LNCAP (cell line): ENCODE results near the gene OGFOD2.

Experiments used
- CTCF ChIP-seq: fragments of 450-650 bp; IDR thresholded peaks from 2 replicates; pipeline ENCODE4 v1.5.1; 2017; ENCODE audit warnings: mild to moderate bottlenecking

The OGFOD2 gene

GRCh38 chr12:122995503-122996187 is 20.6 kb downstream of the OGFOD2 start:
- no peak for TF ChIP-seq CTCF

GRCh38 chr12:122996188-122996601 is 21.2 kb downstream of the OGFOD2 start:
- TF ChIP-seq CTCF, result no peak

DNA sequence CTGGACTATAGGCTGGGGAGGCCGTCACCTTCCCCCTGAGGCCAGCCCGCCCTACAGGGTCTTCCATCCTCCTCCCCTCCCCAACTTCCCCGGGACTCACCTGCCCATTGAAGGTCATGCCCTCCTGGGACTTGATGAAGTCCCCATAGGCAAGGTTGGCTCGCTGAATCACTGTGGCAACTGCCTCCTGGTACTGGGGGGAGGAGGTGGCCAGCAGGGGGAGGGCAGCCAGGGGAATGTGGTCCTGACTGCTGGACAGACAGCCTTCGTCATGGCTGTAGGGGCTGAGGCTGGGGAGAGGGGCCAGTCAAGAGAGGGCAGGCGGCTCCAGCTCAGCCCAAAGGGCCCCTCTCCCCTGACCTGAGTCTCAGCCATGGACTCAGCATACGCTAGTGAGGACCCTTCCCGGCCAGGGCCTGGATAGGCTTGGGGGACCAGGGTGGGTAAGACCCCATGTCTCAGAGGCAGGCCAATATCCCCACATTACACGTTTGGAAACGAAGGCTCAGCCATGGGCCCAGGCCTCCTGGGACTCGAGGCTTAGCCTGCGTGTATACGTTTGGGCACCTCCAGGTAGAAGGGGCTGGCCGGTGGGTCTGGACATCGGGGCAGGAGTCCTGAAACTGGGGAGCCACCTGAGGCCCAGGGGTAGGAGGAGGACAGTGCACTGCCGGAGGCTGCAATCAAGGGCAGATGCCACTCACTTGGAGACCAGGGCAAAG is 21.7 kb downstream of the OGFOD2 start:
- no peak for TF ChIP-seq CTCF

- no peak for TF ChIP-seq CTCF
These were observed 22.6 kb downstream of the OGFOD2 start for GRCh38 chr12:122997343-122998250.

- TF ChIP-seq CTCF, result no peak
These were observed 23.3 kb downstream of the OGFOD2 start for GRCh38 chr12:122998316-122998715.

DNA sequence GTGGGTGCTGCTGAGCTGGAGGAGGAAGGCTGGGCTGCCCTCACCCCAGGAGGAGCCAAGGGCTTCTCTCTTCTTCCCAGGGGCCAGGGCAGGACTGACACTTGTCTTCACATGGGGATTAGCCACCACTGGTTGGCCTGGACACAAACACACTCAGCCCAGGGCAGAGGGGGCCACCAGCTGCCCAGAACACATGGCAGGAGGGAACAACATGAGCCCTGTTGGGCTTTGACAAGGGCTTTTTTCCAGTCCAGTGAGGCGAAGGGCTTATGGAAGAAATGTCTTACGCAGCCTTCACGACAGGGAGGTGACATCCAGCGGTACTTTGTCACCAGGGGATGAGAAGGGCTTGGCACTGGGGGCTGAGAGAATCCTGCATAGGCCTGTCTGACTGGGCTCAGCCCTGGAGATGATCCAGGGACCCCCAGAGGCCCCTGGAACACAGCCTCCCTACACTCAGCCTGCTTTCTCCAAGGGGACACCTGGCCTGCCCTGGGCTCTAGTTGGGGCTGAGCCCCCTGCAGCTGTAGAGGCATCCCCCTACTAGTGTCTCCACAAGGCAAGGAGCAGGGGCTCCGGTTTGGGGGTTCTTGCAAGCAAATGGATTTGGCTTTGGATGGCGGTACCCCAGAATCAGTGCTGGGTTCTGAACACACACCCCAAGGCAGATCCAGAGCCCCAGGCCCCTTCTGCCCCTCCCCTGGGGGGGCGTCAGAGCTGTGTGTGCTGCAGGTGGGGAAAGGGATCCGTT is 24.3 kb downstream of the OGFOD2 start:
- TF ChIP-seq CTCF, result no peak

DNA sequence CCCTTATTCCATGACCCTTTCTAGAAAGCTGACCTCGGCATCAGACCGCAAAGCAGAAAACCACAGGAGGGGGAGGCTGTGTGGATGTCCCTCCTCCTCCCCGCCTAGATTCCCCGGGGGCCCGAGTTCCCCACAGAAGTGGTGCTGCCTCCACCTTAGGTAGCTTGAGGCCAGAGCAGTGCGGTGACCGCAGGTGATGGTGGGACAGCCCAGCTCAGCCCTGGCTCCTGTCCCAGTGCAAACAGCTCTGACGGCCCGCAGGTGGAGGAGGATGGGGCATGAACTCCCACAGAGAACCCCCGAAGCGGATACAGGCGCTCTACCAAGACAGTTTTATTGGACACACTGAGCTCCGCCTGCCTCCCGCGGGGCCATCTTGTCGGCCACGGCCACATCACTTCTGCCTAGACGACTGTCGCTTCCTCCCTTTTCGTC is 25.0 kb downstream of the OGFOD2 start:
- TF ChIP-seq CTCF, result no peak
